GM19025 (cell line): ENCODE measurements around the gene CC2D1A.

Source experiments
- ATAC-seq: cut with Tn5 transposase; IDR thresholded peaks from one replicate; pipeline ENCODE4 v1.9.1; 2021; ENCODE audit warnings: mild to moderate bottlenecking, low read depth, moderate library complexity; ENCODE audit not compliant: unreplicated experiment

Gene CC2D1A

GRCh38 chr19:13876834-13877233 is 29.2 kb upstream of the CC2D1A start, which contains the start of gene NANOS3:
NANOS3 (plus strand) TSS chr19:13877134; CDS start chr19:13877249, 115 bp downstream.
- no peak for ATAC-seq

GRCh38 chr19:13877303-13877702 is 28.7 kb upstream of the CC2D1A start:
- no peak for ATAC-seq

GRCh38 chr19:13880059-13881043 is 25.6 kb upstream of the CC2D1A start:
- peak; percentile 82 for ATAC-seq

- ATAC-seq = no peak
These were observed 24.7 kb upstream of the CC2D1A start for GRCh38 chr19:13881251-13881691.

- no peak for ATAC-seq
These were observed 24.1 kb upstream of the CC2D1A start for GRCh38 chr19:13881692-13882418.

GRCh38 chr19:13882419-13882795 is 23.6 kb upstream of the CC2D1A start:
- ATAC-seq = no peak

- no peak for ATAC-seq
These were observed 23.2 kb upstream of the CC2D1A start for GRCh38 chr19:13882836-13883235.

GRCh38 chr19:13883516-13884064 is 22.4 kb upstream of the CC2D1A start:
- no peak for ATAC-seq

- no peak for ATAC-seq
These were observed 21.0 kb upstream of the CC2D1A start for GRCh38 chr19:13884726-13885591.

- no peak for ATAC-seq
These were observed 20.1 kb upstream of the CC2D1A start for GRCh38 chr19:13885826-13886365.

- no peak for ATAC-seq
These were observed 19.0 kb upstream of the CC2D1A start for GRCh38 chr19:13887018-13887436.

GRCh38 chr19:13887517-13887916 is 18.5 kb upstream of the CC2D1A start:
- no peak for ATAC-seq

GRCh38 chr19:13888281-13888680 is 17.7 kb upstream of the CC2D1A start:
- no peak for ATAC-seq

- no peak for ATAC-seq
These were observed 15.9 kb upstream of the CC2D1A start for GRCh38 chr19:13890136-13890535.

GRCh38 chr19:13892870-13893269 is 13.1 kb upstream of the CC2D1A start:
- no peak for ATAC-seq

- no peak for ATAC-seq
These were observed 11.4 kb upstream of the CC2D1A start for GRCh38 chr19:13894552-13894951.

GRCh38 chr19:13896227-13896626 is 9.8 kb upstream of the CC2D1A start:
- no peak for ATAC-seq

- ATAC-seq = no peak
These were observed 6.6 kb upstream of the CC2D1A start for GRCh38 chr19:13899393-13899792.

- no peak for ATAC-seq
These were observed 6.0 kb upstream of the CC2D1A start for GRCh38 chr19:13899912-13900584.
